Thymus (tissue), 11 donors: ENCODE results near the gene SPG11. TPM values are rescaled to one million over a fixed set of nuclear protein-coding genes. Genes with fewer than 3 reads are reported as not detected.
"Not testable (repeated sequence)": the region's sequence is repeated elsewhere in the genome, so short reads cannot be mapped to it uniquely, and the experiment has no call there.

Experiments used
- DNase-seq, 9 donors: peaks; one replicate each; pipeline ENCODE4 v3.0.0-alpha.2; 2013; ENCODE audit warnings: low spot score in 9 of 9, low read depth in 6 of 9, missing footprints in 1 of 9
- H3K27ac ChIP-seq, 2 donors: one replicate each; pipeline ENCODE4 v1.5.1; 2013; ENCODE audit warnings: control low read depth in 1 of 2, low read depth in 1 of 2, low read length in 1 of 2, mild to moderate bottlenecking in 1 of 2, moderate library complexity in 1 of 2
- H3K27me3 ChIP-seq, 2 donors: one replicate each; pipeline ENCODE4 v1.5.1; 2013; ENCODE audit warnings: low read length in 1 of 2; ENCODE audit not compliant: control insufficient read depth in 2 of 2, insufficient read depth in 1 of 2
- H3K36me3 ChIP-seq, 2 donors: one replicate each; pipeline ENCODE4 v1.5.1; 2013; ENCODE audit warnings: low read length in 1 of 2, mild to moderate bottlenecking in 1 of 2, moderate library complexity in 1 of 2; ENCODE audit not compliant: control insufficient read depth in 2 of 2, insufficient read depth in 2 of 2
- H3K4me1 ChIP-seq, 2 donors: one replicate each; pipeline ENCODE4 v1.5.1; 2013; ENCODE audit warnings: low read length in 2 of 2; ENCODE audit not compliant: control insufficient read depth in 2 of 2, insufficient read depth in 2 of 2
- H3K4me3 ChIP-seq, 2 donors: one replicate each; pipeline ENCODE4 v1.5.1; 2013; ENCODE audit warnings: low read length in 2 of 2, control low read depth in 1 of 2, mild to moderate bottlenecking in 1 of 2
- H3K9me3 ChIP-seq, 2 donors: one replicate each; pipeline ENCODE4 v1.5.1; 2013; ENCODE audit warnings: low read length in 1 of 2, mild to moderate bottlenecking in 1 of 2; ENCODE audit not compliant: control insufficient read depth in 2 of 2, insufficient read depth in 1 of 2
- WGBS: extraction: QIAGEN DNeasy Blood & Tissue Kit; methylation state at CpG from one replicate; pipeline ENCODE4 v1.1.7; 2013; 5-methylcytosine and 5-hydroxymethylcytosine counted together
- polyA plus RNA-seq: library from polyadenylated mRNA; stranded (reverse); fragments of 200-250 nt; gene quantifications from one replicate; pipeline ENCODE4 v1.2.3, GENCODE V29; 2013
- total RNA-seq: library from RNA; stranded (reverse); fragments of 120-200 nt; gene quantifications from one replicate; pipeline ENCODE4 v1.2.4, GENCODE V29; 2013
- donor health status: healthy.

SPG11 gene
- total and polyA plus RNA-seq, 2 donors, result 48.0 to 67.3 TPM

DNA sequence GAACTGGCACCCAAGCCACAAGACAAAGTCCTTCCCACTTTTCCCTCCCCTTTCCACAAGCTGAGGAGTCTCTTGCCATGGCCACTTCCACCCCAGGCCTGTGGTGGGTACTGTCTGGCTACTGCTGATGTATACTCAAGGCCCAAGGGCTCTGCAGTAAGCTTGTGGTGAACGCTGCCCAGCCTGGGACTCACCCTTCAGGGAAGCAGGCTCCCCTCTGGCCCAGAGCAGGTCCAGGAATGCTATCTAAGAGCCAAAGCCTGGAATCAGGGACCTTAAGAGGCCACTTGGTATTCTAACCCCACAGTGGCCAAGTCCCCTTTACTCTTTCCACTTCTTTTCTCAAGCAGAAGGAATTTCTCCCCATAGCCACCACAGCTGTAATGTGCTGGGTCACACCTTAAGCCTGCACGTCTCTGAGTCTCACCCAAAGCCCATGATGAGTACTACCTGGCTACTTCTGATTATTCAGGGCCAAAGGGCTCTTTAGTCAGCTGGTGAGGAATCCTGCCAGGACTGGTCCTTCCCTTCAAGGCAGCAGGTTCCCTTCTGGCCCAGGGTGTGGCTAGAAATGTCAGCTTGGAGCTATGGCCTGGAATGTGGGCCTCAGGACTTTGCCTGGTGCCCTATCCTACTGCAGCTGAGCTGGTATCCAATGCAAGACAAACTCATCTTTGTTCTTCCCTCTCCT, 43.6 kb upstream of the SPG11 start:
- H3K4me1 ChIP-seq, result peaks cover 2 to 4% of the 10 kb centered on the region in 2 donors
- no peak overlapping the region for H3K27ac ChIP-seq
- H3K9me3 ChIP-seq, result peaks cover 0 to 4% of the 10 kb centered on the region in 2 donors
- WGBS, result 100% methylated on average over 2 of the region's 2 CpGs
- peaks cover 0 to 3% of the 10 kb centered on the region in 2 donors for H3K36me3 ChIP-seq
- no peak overlapping the region for H3K4me3 ChIP-seq
- H3K27me3 ChIP-seq, result no peaks in the 10 kb centered on the region
- no peak for DNase-seq

DNA sequence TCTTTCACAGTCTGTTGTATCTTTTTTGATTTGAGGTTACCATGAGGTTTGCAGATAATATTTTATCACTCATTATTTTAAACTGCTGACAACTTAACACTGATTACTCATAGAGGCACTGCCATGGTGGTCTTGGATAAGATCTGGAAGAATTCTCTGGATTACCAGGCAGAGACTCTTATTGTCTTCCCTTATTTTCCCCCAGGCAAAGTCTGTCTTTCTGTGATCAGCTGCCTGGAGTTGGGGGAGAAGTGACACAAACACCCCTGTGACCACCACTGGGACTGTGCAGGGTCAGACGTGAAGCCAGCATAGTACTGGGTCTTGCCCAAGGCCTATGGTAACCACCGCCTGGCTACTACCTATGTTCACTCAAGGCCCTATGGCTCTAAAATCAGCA, 42.9 kb upstream of the SPG11 start:
- DNase-seq, result no peak
- no peak overlapping the region for H3K4me3 ChIP-seq
- peaks cover 0 to 4% of the 10 kb centered on the region in 2 donors for H3K9me3 ChIP-seq
- peaks cover 0 to 3% of the 10 kb centered on the region in 2 donors for H3K36me3 ChIP-seq
- no peak overlapping the region for H3K27ac ChIP-seq
- H3K4me1 ChIP-seq, result peaks cover 2 to 4% of the 10 kb centered on the region in 2 donors
- no peaks in the 10 kb centered on the region for H3K27me3 ChIP-seq
- over 99% methylated on average over 2 of the region's 2 CpGs for WGBS

DNA sequence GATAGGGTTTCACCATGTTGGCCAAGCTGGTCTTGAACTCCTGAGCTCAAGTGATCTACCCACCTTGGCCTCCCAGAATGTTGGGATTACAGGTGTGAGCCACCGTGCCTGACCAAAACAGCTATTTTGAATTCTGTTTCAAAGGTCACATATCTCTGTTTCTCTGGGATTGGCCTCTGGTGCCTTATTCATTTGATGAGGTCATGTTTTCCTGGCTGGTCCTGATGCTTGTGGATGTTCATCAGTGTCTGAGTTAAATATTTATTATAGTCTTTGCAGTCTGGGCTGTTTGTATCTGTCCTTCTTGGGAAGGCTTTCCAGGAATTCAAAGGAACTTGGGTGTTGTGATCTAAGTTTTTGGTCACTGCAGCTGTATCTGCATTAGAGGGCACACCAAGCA, 42.5 kb upstream of the SPG11 start:
- Histone ChIP-seq H3K4me1 (peaks cover 2 to 4% of the 10 kb centered on the region in 2 donors), H3K36me3 (peaks cover 0 to under 1% of the 10 kb centered on the region in 2 donors), H3K27ac (no peak overlapping the region), H3K9me3 (peaks cover 0 to 4% of the 10 kb centered on the region in 2 donors), H3K4me3 (no peak overlapping the region), H3K27me3 (no peaks in the 10 kb centered on the region)
- DNase-seq, result no peak
- WGBS, result 100% methylated on average over 1 of the region's 1 CpG

DNA sequence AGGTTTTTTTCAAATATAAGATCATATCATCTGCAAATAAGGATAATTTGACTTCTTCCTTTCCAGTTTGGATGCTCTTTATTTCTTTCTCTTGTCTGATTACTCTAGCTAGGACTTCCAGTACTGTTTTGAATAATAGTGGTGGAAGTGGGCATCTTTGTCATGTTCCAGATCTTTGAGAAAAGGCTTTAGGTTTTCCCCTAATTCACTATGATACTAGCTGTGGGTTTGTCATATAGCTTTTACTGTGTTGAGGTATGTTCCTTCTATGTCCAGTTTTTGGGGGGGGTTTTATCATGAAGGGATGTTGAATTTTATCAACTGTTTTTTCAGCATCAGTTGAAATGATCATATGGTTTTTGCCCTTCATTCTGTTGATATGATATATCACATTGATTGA, 37.2 kb upstream of the SPG11 start:
- H3K27me3 ChIP-seq, H3K27ac ChIP-seq, H3K4me3 ChIP-seq, DNase-seq, H3K4me1 ChIP-seq, H3K9me3 ChIP-seq, H3K36me3 ChIP-seq: not testable (repeated sequence)

GRCh38 chr15:44698641-44699040, 35.2 kb upstream of the SPG11 start:
- Histone ChIP-seq H3K4me3 (no peak overlapping the region), H3K4me1 (no peaks in the 10 kb centered on the region), H3K9me3 (no peaks in the 10 kb centered on the region), H3K36me3 (no peaks in the 10 kb centered on the region), H3K27me3 (no peaks in the 10 kb centered on the region), H3K27ac (no peak overlapping the region)
- DNase-seq, result no peak
- 96% methylated on average over 2 of the region's 2 CpGs for WGBS

DNA sequence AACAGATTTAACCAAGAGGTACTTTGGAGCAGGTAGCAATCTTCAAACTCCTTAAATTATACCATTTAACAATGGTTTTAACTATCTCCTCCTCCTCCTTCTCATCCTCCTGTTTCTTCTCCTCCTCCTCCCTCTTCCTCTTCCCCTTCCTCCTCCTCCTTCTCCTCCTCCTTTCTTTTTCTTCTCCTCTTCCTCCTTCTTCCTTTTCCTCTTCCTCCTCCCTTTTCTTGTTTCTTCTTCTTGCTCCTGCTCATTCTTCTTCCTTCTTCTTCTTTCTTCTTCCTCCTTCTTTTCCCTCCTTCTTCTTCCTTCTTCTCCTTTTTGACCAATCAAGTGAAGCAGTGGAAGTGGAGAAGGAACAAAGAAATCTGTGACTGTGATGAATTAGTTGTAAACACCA, 33.6 kb upstream of the SPG11 start:
- no peak for DNase-seq
- no peaks in the 10 kb centered on the region for H3K27me3 ChIP-seq
- no peaks in the 10 kb centered on the region for H3K9me3 ChIP-seq
- no peaks in the 10 kb centered on the region for H3K36me3 ChIP-seq
- no peak overlapping the region for H3K27ac ChIP-seq
- no peak overlapping the region for H3K4me3 ChIP-seq
- no peaks in the 10 kb centered on the region for H3K4me1 ChIP-seq

DNA sequence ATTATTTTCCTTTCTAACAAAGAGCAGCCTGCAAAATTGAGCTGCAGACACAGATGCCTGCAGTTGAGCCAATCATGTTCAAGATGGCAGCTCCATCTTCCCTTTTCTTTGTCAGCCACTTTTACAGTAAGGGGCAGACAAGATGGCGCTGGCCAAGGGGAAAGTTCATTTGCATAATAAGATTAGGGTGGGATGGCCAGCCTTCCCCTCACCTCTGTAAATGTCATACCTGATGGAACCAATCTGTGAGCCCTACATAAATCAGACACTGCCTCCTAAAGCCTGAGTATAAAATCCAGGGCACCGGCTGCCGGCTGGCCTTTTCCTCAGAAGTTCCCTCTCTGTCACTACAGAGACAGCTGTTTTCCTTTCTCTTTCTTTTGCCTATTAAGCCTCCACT, 31.8 kb upstream of the SPG11 start:
- Histone ChIP-seq H3K27me3 (no peaks in the 10 kb centered on the region), H3K27ac (no peak overlapping the region), H3K36me3 (no peaks in the 10 kb centered on the region), H3K4me1 (peaks cover 0 to 2% of the 10 kb centered on the region in 2 donors), H3K9me3 (no peaks in the 10 kb centered on the region), H3K4me3 (no peak overlapping the region)
- whole genome bisulfite sequencing, result 98% methylated on average over 3 of the region's 3 CpGs
- no peak for DNase-seq

GRCh38 chr15:44694416-44694815, 31.0 kb upstream of the SPG11 start:
- DNase-seq, result no peak
- Histone ChIP-seq H3K27me3 (no peaks in the 10 kb centered on the region), H3K4me3 (no peak overlapping the region), H3K36me3 (no peaks in the 10 kb centered on the region), H3K9me3 (no peaks in the 10 kb centered on the region), H3K4me1 (peaks cover 0 to 4% of the 10 kb centered on the region in 2 donors), H3K27ac (no peak overlapping the region)
- 97% methylated on average over 4 of the region's 4 CpGs for WGBS

- Histone ChIP-seq H3K4me3 (no peak overlapping the region), H3K27ac (no peak overlapping the region), H3K36me3 (no peaks in the 10 kb centered on the region), H3K9me3 (no peaks in the 10 kb centered on the region), H3K4me1 (peaks cover 0 to 4% of the 10 kb centered on the region in 2 donors), H3K27me3 (no peaks in the 10 kb centered on the region)
- DNase-seq, result no peak
- 98% methylated on average over 1 of the region's 1 CpG for WGBS
Observed at GRCh38 chr15:44692659-44693058, 29.2 kb upstream of the SPG11 start.
